ENCODE results near the gene PCBP3. TPM values are rescaled to one million over a fixed set of nuclear protein-coding genes. Genes with fewer than 3 reads are reported as not detected.
"Not testable (repeated sequence)": the region's sequence is repeated elsewhere in the genome, so short reads cannot be mapped to it uniquely, and the experiment has no call there.

PCBP3 gene
- total RNA-seq, 1 experiment from 2014 or later, result not detected

DNA sequence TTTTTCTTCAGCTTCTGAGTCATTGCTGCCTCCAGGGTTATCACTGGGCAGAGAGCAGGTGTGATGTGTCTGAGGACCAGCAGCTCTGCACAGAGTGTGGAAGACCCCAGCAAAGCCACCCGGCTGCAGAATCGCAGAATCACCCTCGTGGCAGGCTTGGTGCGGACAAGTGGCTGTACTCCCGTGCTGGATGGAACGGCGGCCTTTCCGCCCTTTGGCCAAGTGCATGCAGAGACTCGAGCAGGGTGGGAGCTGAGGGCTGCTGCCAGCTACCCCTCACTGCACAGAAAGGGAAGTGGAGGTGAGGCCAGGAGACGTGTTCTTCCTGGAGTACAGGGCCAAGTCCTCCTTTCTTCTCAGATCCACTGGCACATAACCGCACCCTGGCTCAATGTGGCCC is 162.5 kb downstream of the PCBP3 start:
- H3K9me3 ChIP-seq (ENCODE audit: insufficient read depth, low read depth), result no peaks in the 10 kb centered on the region
- POLR2A ChIA-PET (ENCODE audit: unreplicated experiment), result no interaction called here
- H3F3A ChIP-seq (ENCODE audit: insufficient read depth, low read depth), result no peaks in the 10 kb centered on the region
- DNase-seq, result no peak
- H2AFZ ChIP-seq, result no peak overlapping the region
- no peaks in the 10 kb centered on the region for H3K4me1 ChIP-seq (replicated peaks; ENCODE audit: insufficient read depth)
- no TSS peak for BruUV-seq (replicated peaks)
- no peaks in the 10 kb centered on the region for H3K36me3 ChIP-seq (ENCODE audit: low read depth)
- no peak overlapping the region for H3K4me2 ChIP-seq
- no peaks in the 10 kb centered on the region for H3K9me2 ChIP-seq (ENCODE audit: insufficient read depth)
- H3K4me3 ChIP-seq, result no peak overlapping the region
- H3K27ac ChIP-seq, result no peak overlapping the region
- H4K20me1 ChIP-seq (ENCODE audit: insufficient read depth), result no peaks in the 10 kb centered on the region; the same call in 1 of the 2 replicates
- H3K79me2 ChIP-seq (ENCODE audit: low read depth), result no peaks in the 10 kb centered on the region
- intact Hi-C loops (cut with micrococcal nuclease; ENCODE audit: unreplicated experiment), result no loop called here
- CTCF ChIA-PET, result interaction anchor here (0.6 kb wide), 1 partner anchor 13 kb away, joined by 4 read pairs; no protein-coding TSS in a partner anchor
- TF ChIP-seq CTCF (conservative IDR thresholded peaks at IDR 0.05) (no peak), EZH2 (IDR thresholded peaks at IDR 0.05; ENCODE audit: low read depth) (no peak)
- peaks cover 89% of the 10 kb centered on the region for H3K27me3 ChIP-seq (ENCODE audit: insufficient read depth, low read depth)

DNA sequence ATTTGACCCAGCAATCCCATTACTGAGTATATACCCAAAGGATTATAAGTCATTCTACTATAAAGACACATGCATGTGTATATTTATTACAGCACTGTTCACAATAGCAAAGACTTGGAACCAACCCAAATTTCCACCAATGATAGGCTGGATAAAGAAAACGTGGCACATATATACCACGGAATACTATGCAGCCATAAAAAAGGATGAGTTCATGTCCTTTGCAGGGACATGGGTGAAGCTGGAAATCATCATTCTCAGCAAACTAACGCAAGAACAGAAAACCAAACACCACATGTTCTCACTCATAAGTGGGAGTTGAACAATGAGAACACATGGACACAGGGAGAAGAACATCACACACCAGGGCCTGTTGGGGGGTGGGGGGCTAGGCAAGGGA is 165.1 kb downstream of the PCBP3 start:
- BruUV-seq (replicated peaks); H3K4me3 ChIP-seq; H3K79me2 ChIP-seq (ENCODE audit: low read depth); H2AFZ ChIP-seq; H4K20me1 ChIP-seq (ENCODE audit: insufficient read depth); H3F3A ChIP-seq (ENCODE audit: insufficient read depth, low read depth); H3K4me2 ChIP-seq; CTCF ChIA-PET; H3K4me1 ChIP-seq (replicated peaks; ENCODE audit: insufficient read depth); POLR2A ChIA-PET (ENCODE audit: unreplicated experiment); H3K9me2 ChIP-seq (ENCODE audit: insufficient read depth); DNase-seq; H3K9me3 ChIP-seq (ENCODE audit: insufficient read depth, low read depth); H3K36me3 ChIP-seq (ENCODE audit: low read depth); H3K27ac ChIP-seq; intact Hi-C loops (cut with micrococcal nuclease; ENCODE audit: unreplicated experiment): not testable (repeated sequence)
- H3K27me3 ChIP-seq (ENCODE audit: insufficient read depth, low read depth), result peaks cover 89% of the 10 kb centered on the region

DNA sequence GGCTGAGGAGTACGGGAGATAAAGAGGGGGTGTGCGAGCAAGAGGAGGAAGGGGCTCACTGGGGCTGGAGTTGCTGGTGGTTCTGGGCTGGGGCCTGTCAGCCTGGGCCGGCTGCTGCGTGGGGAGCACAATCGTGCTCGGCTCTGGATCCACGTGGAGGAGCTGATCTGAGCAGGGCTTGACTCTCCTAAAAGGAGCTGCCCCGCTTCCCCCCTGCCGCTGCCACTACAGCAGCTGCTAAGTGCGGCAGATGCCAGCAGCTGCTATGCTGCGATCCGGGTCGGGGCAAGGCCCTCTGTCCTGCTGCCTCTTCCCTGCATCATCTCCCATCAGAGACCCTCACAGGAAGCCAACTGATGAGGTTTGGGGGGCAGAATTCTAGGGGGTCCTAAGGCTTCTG is 165.9 kb downstream of the PCBP3 start:
- no peaks in the 10 kb centered on the region for H3K9me2 ChIP-seq (ENCODE audit: insufficient read depth)
- H3K4me2 ChIP-seq, result no peak overlapping the region
- peaks cover 83% of the 10 kb centered on the region for H3K27me3 ChIP-seq (ENCODE audit: insufficient read depth, low read depth)
- no peaks in the 10 kb centered on the region for H3K79me2 ChIP-seq (ENCODE audit: low read depth)
- no peak overlapping the region for H2AFZ ChIP-seq
- no peaks in the 10 kb centered on the region for H3K9me3 ChIP-seq (ENCODE audit: insufficient read depth, low read depth)
- no peaks in the 10 kb centered on the region for H4K20me1 ChIP-seq (ENCODE audit: insufficient read depth)
- no peaks in the 10 kb centered on the region for H3K36me3 ChIP-seq (ENCODE audit: low read depth)
- TF ChIP-seq EZH2 (IDR thresholded peaks at IDR 0.05; ENCODE audit: low read depth), result no peak
- TF ChIP-seq CTCF (conservative IDR thresholded peaks at IDR 0.05), result no peak
- CTCF ChIA-PET, result no interaction called here
- DNase-seq, result no peak
- no peaks in the 10 kb centered on the region for H3F3A ChIP-seq (ENCODE audit: insufficient read depth, low read depth)
- no TSS peak for BruUV-seq (replicated peaks)
- POLR2A ChIA-PET (ENCODE audit: unreplicated experiment), result no interaction called here
- no peaks in the 10 kb centered on the region for H3K4me1 ChIP-seq (replicated peaks; ENCODE audit: insufficient read depth)
- no peak overlapping the region for H3K4me3 ChIP-seq
- no peak overlapping the region for H3K27ac ChIP-seq
- intact Hi-C loops (cut with micrococcal nuclease; ENCODE audit: unreplicated experiment), result no loop called here

DNA sequence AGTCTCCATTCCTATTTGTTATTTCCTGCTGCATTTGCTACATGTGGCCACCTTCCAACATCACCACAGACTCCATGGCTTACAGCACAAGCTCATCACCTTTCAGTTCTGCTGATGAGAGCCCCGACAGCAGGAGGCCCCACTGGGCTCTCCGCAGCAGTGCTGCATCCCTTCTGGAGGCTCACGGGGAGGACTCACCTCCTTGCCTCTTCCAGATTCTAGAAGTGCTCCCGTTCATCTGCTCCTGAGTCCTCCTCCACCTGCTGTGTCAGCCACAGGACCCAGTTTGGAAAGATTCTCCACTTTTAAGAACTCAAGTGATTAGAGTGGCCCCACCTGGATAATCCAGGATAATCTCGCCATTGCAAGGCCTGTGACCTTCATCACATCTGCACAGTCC is 167.6 kb downstream of the PCBP3 start:
- peaks cover 74% of the 10 kb centered on the region for H3K27me3 ChIP-seq (ENCODE audit: insufficient read depth, low read depth)
- CTCF ChIA-PET, result no interaction called here

More for the DNA sequence above, 167.6 kb downstream of the PCBP3 start:
- POLR2A ChIA-PET (ENCODE audit: unreplicated experiment), result no interaction called here
- no peak for DNase-seq
- no TSS peak for BruUV-seq (replicated peaks)
- H3K9me3 ChIP-seq (ENCODE audit: insufficient read depth, low read depth), result no peaks in the 10 kb centered on the region
- intact Hi-C loops (cut with micrococcal nuclease; ENCODE audit: unreplicated experiment), result no loop called here
- no peak overlapping the region for H3K4me3 ChIP-seq
- no peak overlapping the region for H2AFZ ChIP-seq
- no peak overlapping the region for H3K27ac ChIP-seq
- H3K36me3 ChIP-seq (ENCODE audit: low read depth), result no peaks in the 10 kb centered on the region
- no peaks in the 10 kb centered on the region for H3K4me1 ChIP-seq (replicated peaks; ENCODE audit: insufficient read depth)
- no peaks in the 10 kb centered on the region for H3K79me2 ChIP-seq (ENCODE audit: low read depth)
- no peaks in the 10 kb centered on the region for H3F3A ChIP-seq (ENCODE audit: insufficient read depth, low read depth)
- H4K20me1 ChIP-seq (ENCODE audit: insufficient read depth), result no peaks in the 10 kb centered on the region
- no peak overlapping the region for H3K4me2 ChIP-seq
- H3K9me2 ChIP-seq (ENCODE audit: insufficient read depth), result no peaks in the 10 kb centered on the region
- no peak for TF ChIP-seq EZH2 (IDR thresholded peaks at IDR 0.05; ENCODE audit: low read depth)
- TF ChIP-seq CTCF (conservative IDR thresholded peaks at IDR 0.05), result no peak
